GM18520 (cell line): ENCODE data around the gene P2RY11.
A peak's percentile ranks its signal among the peaks of the same experiment; 100 is the strongest.

Experiments
- ATAC-seq: cut with Tn5 transposase; IDR thresholded peaks from one replicate; pipeline ENCODE4 v1.9.1; 2021; ENCODE audit not compliant: unreplicated experiment

Gene P2RY11

GRCh38 chr19:10092648-10093294, 18.7 kb upstream of the P2RY11 start:
- no peak for ATAC-seq

- ATAC-seq, result no peak
These were observed 18.0 kb upstream of the P2RY11 start for GRCh38 chr19:10093295-10094186.

- no peak for ATAC-seq
These were observed 15.9 kb upstream of the P2RY11 start for GRCh38 chr19:10095622-10095947.

GRCh38 chr19:10095948-10096614, 15.4 kb upstream of the P2RY11 start:
- ATAC-seq, result peak; percentile 79

- ATAC-seq, result no peak
These were observed 14.9 kb upstream of the P2RY11 start for GRCh38 chr19:10096615-10096963.

- ATAC-seq, result no peak
These were observed 11.2 kb upstream of the P2RY11 start for GRCh38 chr19:10100163-10100785.

- ATAC-seq, result peak; percentile 18
These were observed 8.7 kb upstream of the P2RY11 start for GRCh38 chr19:10102787-10103236.

GRCh38 chr19:10104130-10104513, 7.4 kb upstream of the P2RY11 start:
- no peak for ATAC-seq

GRCh38 chr19:10104665-10105508, 6.6 kb upstream of the P2RY11 start:
- ATAC-seq, result peak; percentile 33

GRCh38 chr19:10105509-10106099, 5.9 kb upstream of the P2RY11 start:
- ATAC-seq, result no peak

- ATAC-seq, result peak; percentile 39
These were observed 5.2 kb upstream of the P2RY11 start, which contains the start of gene PPAN for GRCh38 chr19:10106100-10106936. PPAN (plus strand) TSS chr19:10106362; CDS start chr19:10106395, 33 bp downstream.

- ATAC-seq, result no peak
These were observed 4.2 kb upstream of the P2RY11 start for GRCh38 chr19:10107254-10107653.

- no peak for ATAC-seq
These were observed 3.6 kb upstream of the P2RY11 start for GRCh38 chr19:10107817-10108367.

GRCh38 chr19:10109528-10109927, 2.0 kb upstream of the P2RY11 start:
- ATAC-seq, result no peak

GRCh38 chr19:10110076-10110971, 1.2 kb upstream of the P2RY11 start:
- ATAC-seq, result no peak

GRCh38 chr19:10110972-10111317, 548 bp upstream of the P2RY11 start:
- no peak for ATAC-seq

- ATAC-seq, result no peak
These were observed 706 bp downstream of the P2RY11 start for GRCh38 chr19:10112037-10112761.
